ENCODE data around the gene ALDH7A1.

Gene ALDH7A1

DNA sequence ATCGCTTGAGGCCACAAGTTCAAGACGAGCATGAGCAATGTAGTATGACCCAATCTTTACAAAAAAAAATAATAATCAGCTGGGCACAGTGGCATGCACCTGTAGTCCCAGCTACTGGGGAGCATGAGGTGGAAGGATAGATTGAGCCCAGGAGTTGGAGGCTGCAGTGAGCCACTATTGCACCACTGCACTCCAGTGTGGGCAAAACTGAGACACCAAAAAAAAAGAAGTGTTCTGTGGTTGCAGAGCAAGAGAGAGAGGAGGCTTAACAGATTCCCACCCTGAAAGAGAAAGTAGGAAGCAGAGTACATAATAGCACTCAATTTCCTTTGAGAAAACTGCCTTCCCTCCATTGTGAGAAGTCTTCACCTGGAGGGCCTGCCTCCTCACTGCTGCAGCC is 52.6 kb downstream of the ALDH7A1 start:
- DNase-seq (ENCODE audit: extremely low read depth, insufficient read length), result no peak
- TF ChIP-seq CTCF (IDR thresholded peaks at IDR 0.05; ENCODE audit: insufficient read depth, low read length, poor library complexity, severe bottlenecking), result no peak
- no peak overlapping the region for H3K4me3 ChIP-seq (replicated peaks; ENCODE audit: low read depth, low read length)
- no peaks in the 10 kb centered on the region for H3K36me3 ChIP-seq (ENCODE audit: control insufficient read depth, insufficient read depth, low read length)
- no peaks in the 10 kb centered on the region for H3K27me3 ChIP-seq (replicated peaks; ENCODE audit: control insufficient read depth, insufficient read depth, low read length)

- no peak for TF ChIP-seq CTCF (IDR thresholded peaks at IDR 0.05; ENCODE audit: insufficient read depth, low read length, poor library complexity, severe bottlenecking)
- Histone ChIP-seq H3K27me3 (replicated peaks; ENCODE audit: control insufficient read depth, insufficient read depth, low read length) (no peaks in the 10 kb centered on the region), H3K4me3 (replicated peaks; ENCODE audit: low read depth, low read length) (no peak overlapping the region), H3K36me3 (ENCODE audit: control insufficient read depth, insufficient read depth, low read length) (no peaks in the 10 kb centered on the region)
- no peak for DNase-seq (ENCODE audit: extremely low read depth, insufficient read length)
These were observed 54.4 kb downstream of the ALDH7A1 start for GRCh38 chr5:126540631-126541030.

GRCh38 chr5:126538579-126538978 is 56.4 kb downstream of the ALDH7A1 start:
- no peaks in the 10 kb centered on the region for H3K36me3 ChIP-seq (ENCODE audit: control insufficient read depth, insufficient read depth, low read length)
- no peaks in the 10 kb centered on the region for H3K27me3 ChIP-seq (replicated peaks; ENCODE audit: control insufficient read depth, insufficient read depth, low read length)
- no peak overlapping the region for H3K4me3 ChIP-seq (replicated peaks; ENCODE audit: low read depth, low read length)
- no peak for TF ChIP-seq CTCF (IDR thresholded peaks at IDR 0.05; ENCODE audit: insufficient read depth, low read length, poor library complexity, severe bottlenecking)
- no peak for DNase-seq (ENCODE audit: extremely low read depth, insufficient read length)

DNA sequence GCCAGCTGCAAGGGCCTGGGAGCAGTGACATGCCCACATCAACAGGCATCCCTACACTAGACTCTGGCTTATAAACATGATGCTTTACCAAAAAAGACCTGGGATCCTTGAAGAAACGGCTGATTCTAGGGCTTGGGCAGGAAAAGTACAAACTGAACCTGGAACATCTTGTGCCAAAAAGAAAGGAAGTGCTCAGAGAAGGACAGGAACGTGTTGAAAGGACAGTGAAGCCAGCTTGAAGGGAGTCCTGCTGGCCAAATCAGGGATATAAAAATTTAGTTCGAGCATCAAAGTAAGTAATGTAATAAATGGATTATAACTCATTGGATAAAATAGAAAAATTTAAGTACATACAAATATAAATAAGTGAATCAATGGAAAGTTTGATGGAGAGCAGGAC is 58.1 kb downstream of the ALDH7A1 start:
- TF ChIP-seq CTCF (IDR thresholded peaks at IDR 0.05; ENCODE audit: insufficient read depth, low read length, poor library complexity, severe bottlenecking), result no peak
- DNase-seq (ENCODE audit: extremely low read depth, insufficient read length), result no peak
- Histone ChIP-seq H3K27me3 (replicated peaks; ENCODE audit: control insufficient read depth, insufficient read depth, low read length) (no peaks in the 10 kb centered on the region), H3K4me3 (replicated peaks; ENCODE audit: low read depth, low read length) (no peak overlapping the region), H3K36me3 (ENCODE audit: control insufficient read depth, insufficient read depth, low read length) (no peaks in the 10 kb centered on the region)

- no peak for DNase-seq (ENCODE audit: extremely low read depth, insufficient read length)
- Histone ChIP-seq H3K36me3 (ENCODE audit: control insufficient read depth, insufficient read depth, low read length) (no peaks in the 10 kb centered on the region), H3K4me3 (replicated peaks; ENCODE audit: low read depth, low read length) (no peak overlapping the region), H3K27me3 (replicated peaks; ENCODE audit: control insufficient read depth, insufficient read depth, low read length) (no peaks in the 10 kb centered on the region)
- no peak for TF ChIP-seq CTCF (IDR thresholded peaks at IDR 0.05; ENCODE audit: insufficient read depth, low read length, poor library complexity, severe bottlenecking)
These were observed 59.0 kb downstream of the ALDH7A1 start for GRCh38 chr5:126535856-126536545.

DNA sequence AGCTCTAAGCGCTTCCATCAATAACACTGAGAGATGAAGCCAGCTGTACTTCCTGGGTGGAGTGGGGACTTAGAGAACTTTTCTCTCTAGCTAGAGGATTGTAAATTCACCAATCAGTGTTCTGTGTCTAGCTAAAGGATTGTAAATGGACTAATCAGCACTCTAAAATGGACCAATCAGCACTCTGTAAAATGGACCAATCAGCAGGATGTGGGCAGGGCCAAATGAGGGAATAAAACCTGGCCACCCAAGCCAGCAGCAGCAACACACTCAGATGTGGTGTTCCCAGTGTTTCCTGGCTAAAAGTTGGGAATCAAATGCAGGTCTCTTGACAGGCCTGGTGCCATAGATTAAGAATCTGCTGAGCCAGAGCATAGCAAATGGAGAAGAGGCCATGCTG is 60.5 kb downstream of the ALDH7A1 start:
- no peak for TF ChIP-seq CTCF (IDR thresholded peaks at IDR 0.05; ENCODE audit: insufficient read depth, low read length, poor library complexity, severe bottlenecking)
- Histone ChIP-seq H3K36me3 (ENCODE audit: control insufficient read depth, insufficient read depth, low read length) (no peaks in the 10 kb centered on the region), H3K4me3 (replicated peaks; ENCODE audit: low read depth, low read length) (no peak overlapping the region), H3K27me3 (replicated peaks; ENCODE audit: control insufficient read depth, insufficient read depth, low read length) (no peaks in the 10 kb centered on the region)
- no peak for DNase-seq (ENCODE audit: extremely low read depth, insufficient read length)

Measured in GM06990 (cell line).